ENCODE results near the gene SBK1. TPM values are rescaled to one million over a fixed set of nuclear protein-coding genes. Genes with fewer than 3 reads are reported as not detected.

The SBK1 gene
- total RNA-seq, 2 experiments from 2014 or later: 35.3 to 35.9 TPM

GRCh38 chr16:28257256-28257655 lies 35.1 kb upstream of the SBK1 start:
- no peaks in the 10 kb centered on the region for H3K27me3 Mint-ChIP-seq
- CTCF ChIA-PET: no interaction called here

GRCh38 chr16:28258567-28258966 lies 33.8 kb upstream of the SBK1 start:
- ChIA-PET CTCF (no interaction called here), POLR2A (no interaction called here)
- Mint-ChIP-seq H3K9me3 (no peaks in the 10 kb centered on the region), H3K4me1 (ENCODE audit: low read depth) (peaks cover 8% of the 10 kb centered on the region), H3K27me3 (no peaks in the 10 kb centered on the region), H3K4me3 (no peak overlapping the region), H3K27ac (no peak overlapping the region), H3K36me3 (ENCODE audit: low read depth) (no peaks in the 10 kb centered on the region)
- intact Hi-C loops (cut with micrococcal nuclease): loop anchor here (5.0 kb wide), 1 partner anchor 49 kb away; no protein-coding TSS in a partner anchor
- DNase-seq (no peak), ATAC-seq (no peak)
- TF ChIP-seq, protein P1, sequence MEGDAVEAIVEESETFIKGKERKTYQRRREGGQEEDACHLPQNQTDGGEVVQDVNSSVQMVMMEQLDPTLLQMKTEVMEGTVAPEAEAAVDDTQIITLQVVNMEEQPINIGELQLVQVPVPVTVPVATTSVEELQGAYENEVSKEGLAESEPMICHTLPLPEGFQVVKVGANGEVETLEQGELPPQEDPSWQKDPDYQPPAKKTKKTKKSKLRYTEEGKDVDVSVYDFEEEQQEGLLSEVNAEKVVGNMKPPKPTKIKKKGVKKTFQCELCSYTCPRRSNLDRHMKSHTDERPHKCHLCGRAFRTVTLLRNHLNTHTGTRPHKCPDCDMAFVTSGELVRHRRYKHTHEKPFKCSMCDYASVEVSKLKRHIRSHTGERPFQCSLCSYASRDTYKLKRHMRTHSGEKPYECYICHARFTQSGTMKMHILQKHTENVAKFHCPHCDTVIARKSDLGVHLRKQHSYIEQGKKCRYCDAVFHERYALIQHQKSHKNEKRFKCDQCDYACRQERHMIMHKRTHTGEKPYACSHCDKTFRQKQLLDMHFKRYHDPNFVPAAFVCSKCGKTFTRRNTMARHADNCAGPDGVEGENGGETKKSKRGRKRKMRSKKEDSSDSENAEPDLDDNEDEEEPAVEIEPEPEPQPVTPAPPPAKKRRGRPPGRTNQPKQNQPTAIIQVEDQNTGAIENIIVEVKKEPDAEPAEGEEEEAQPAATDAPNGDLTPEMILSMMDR (IDR thresholded peaks at IDR 0.05): no peak

More at GRCh38 chr16:28257256-28257655, 35.1 kb upstream of the SBK1 start:
- POLR2A ChIA-PET: no interaction called here
- Mint-ChIP-seq H3K36me3 (ENCODE audit: low read depth) (no peaks in the 10 kb centered on the region), H3K27ac (no peak overlapping the region), H3K9me3 (peaks cover 4% of the 10 kb centered on the region), H3K4me3 (no peak overlapping the region), H3K4me1 (ENCODE audit: low read depth) (peaks cover 8% of the 10 kb centered on the region)
- no peak for DNase-seq
- no peak for ATAC-seq
- intact Hi-C loops (cut with micrococcal nuclease): loop anchor here (5.0 kb wide), 1 partner anchor 50 kb away; no protein-coding TSS in a partner anchor
- TF ChIP-seq, protein P1 (IDR thresholded peaks at IDR 0.05): no peak

DNA sequence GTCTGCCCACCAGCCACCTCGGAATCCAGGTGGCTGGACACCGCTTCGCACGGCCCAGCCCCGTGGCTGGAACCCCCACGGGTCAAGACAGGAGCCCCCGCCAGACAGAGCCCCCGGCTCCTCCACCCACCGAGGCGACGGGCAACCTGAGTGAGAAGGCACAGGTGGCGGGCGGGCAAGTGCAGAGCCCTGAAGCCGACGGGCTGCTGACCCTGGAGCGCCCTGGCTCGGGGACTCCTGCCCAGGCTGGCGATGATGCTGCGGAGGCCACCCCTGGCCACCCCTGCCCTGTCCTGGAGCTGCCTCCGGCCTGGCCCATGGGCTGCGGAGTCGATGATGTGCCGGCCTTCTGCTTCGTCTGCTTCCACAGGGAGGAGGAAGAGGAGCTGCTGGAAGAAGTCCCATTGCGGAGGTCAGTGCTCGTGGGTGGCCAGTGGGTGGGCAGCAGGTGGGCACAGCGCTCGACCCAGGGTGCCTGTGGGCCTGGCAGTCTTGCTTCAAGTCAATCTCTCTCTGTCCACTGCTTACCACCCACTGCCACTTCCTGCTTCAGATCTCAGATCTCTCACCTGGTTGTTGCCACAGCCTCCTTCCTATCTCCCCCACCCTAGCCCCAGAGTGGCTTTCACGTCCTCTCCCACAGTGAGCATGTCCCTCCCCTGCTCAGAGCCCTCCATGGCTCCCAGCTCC lies 33.1 kb upstream of the SBK1 start:
- DNase-seq (no peak), ATAC-seq (no peak)
- no peak overlapping the region for H3K4me3 Mint-ChIP-seq
- POLR2A ChIA-PET: no interaction called here
- H3K36me3 Mint-ChIP-seq (ENCODE audit: low read depth): no peaks in the 10 kb centered on the region
- CTCF ChIA-PET: no interaction called here
- peaks cover 8% of the 10 kb centered on the region for H3K4me1 Mint-ChIP-seq (ENCODE audit: low read depth)
- intact Hi-C loops (cut with micrococcal nuclease): loop anchor here (5.0 kb wide), 1 partner anchor 48 kb away; no protein-coding TSS in a partner anchor
- no peaks in the 10 kb centered on the region for H3K9me3 Mint-ChIP-seq
- TF ChIP-seq, protein P1 (IDR thresholded peaks at IDR 0.05): no peak
- H3K27ac Mint-ChIP-seq: no peak overlapping the region
- no peaks in the 10 kb centered on the region for H3K27me3 Mint-ChIP-seq

DNA sequence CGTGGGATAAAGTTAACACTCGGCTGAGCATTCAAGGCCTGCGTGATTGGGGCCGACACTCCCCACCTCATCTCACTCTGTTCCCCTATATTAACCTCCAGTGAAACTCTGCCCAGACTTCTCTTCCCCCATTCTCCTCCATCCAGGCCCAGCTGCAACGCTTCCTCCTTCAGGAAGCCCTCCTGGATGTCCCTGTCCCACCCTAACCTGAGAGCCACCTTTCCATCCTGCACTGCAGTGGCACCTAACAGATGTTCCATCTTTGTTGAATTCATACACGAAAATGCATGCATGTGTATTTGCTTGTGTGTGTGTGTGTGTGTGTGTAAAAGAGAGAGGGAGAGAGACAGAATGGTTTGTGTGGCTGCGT lies 32.6 kb upstream of the SBK1 start:
- no peaks in the 10 kb centered on the region for H3K9me3 Mint-ChIP-seq
- no peak for DNase-seq
- H3K36me3 Mint-ChIP-seq (ENCODE audit: low read depth): no peaks in the 10 kb centered on the region
- ATAC-seq: no peak
- CTCF ChIA-PET: no interaction called here
- H3K4me3 Mint-ChIP-seq: no peak overlapping the region
- intact Hi-C loops (cut with micrococcal nuclease): loop anchor here (5.0 kb wide), 1 partner anchor 48 kb away; no protein-coding TSS in a partner anchor
- TF ChIP-seq, protein P1 (IDR thresholded peaks at IDR 0.05): no peak
- H3K27ac Mint-ChIP-seq: peak overlapping the region; percentile 41
- POLR2A ChIA-PET: no interaction called here
- peaks cover 8% of the 10 kb centered on the region for H3K4me1 Mint-ChIP-seq (ENCODE audit: low read depth)
- H3K27me3 Mint-ChIP-seq: no peaks in the 10 kb centered on the region

DNA sequence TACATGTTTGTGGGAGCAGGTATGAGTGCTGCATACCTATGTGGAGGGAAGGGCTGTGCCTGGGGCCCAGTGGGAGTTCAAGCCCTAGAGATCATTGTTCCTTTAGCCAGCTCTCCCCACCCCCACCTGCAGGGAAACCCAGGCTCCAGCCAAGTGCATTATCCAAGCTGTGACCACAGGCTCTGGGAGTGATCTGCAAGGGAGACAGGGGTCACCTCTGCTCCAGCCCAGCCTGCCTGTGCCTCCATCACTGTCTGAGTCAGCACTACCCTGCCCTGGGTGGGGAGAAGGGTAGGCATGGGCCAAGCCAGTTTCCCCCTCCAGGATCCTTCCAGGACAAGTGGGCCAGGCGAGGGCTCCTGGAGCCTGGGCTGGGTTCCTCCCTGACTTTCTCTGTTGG lies 32.1 kb upstream of the SBK1 start:
- no peaks in the 10 kb centered on the region for H3K36me3 Mint-ChIP-seq (ENCODE audit: low read depth)
- H3K4me3 Mint-ChIP-seq: no peak overlapping the region
- no peaks in the 10 kb centered on the region for H3K27me3 Mint-ChIP-seq
- CTCF ChIA-PET: no interaction called here
- DNase-seq: no peak
- no peaks in the 10 kb centered on the region for H3K9me3 Mint-ChIP-seq
- TF ChIP-seq, protein P1 (IDR thresholded peaks at IDR 0.05): no peak
- ATAC-seq: no peak
- peak overlapping the region; percentile 41 for H3K27ac Mint-ChIP-seq
- POLR2A ChIA-PET: no interaction called here
- intact Hi-C loops (cut with micrococcal nuclease): no loop called here
- H3K4me1 Mint-ChIP-seq (ENCODE audit: low read depth): peaks cover 8% of the 10 kb centered on the region

Data from activated CD8-positive, alpha-beta T cell treated with anti-CD3 and anti-CD28 coated beads for 36 hours (primary cell).